Liver (tissue), 3 donors: ENCODE results near the gene ARSK.

Experiments
- ATF3 ChIP-seq: IDR thresholded peaks from 2 replicates; pipeline ENCODE4 v1.6.1; 2016; ENCODE audit warnings: antibody characterized with exemption
- CTCF ChIP-seq: fragments of 150-350 bp; IDR thresholded peaks from 2 replicates; pipeline ENCODE4 v1.5.1; 2017; ENCODE audit warnings: improper control_type of control experiment, low read depth, low read length; ENCODE audit not compliant: missing input control
- EGR1 ChIP-seq, 2 donors: IDR thresholded peaks; 2 replicates each; pipeline ENCODE4 v1.6.1; 2016 to 2018; ENCODE audit warnings: antibody characterized with exemption in 2 of 2, low read depth in 2 of 2
- GABPA ChIP-seq, 2 donors: IDR thresholded peaks in 1 of 2; conservative IDR thresholded peaks in 1 of 2; 2 replicates each; pipeline ENCODE4 v1.6.1; 2016; ENCODE audit warnings: antibody characterized with exemption in 2 of 2, mild to moderate bottlenecking in 1 of 2, moderate library complexity in 1 of 2
- MAX ChIP-seq: IDR thresholded peaks from 2 replicates; pipeline ENCODE4 v1.6.1; 2016; ENCODE audit warnings: antibody characterized with exemption
- RAD21 ChIP-seq, 2 donors: IDR thresholded peaks; 2 replicates each; pipeline ENCODE4 v1.6.1; 2016; ENCODE audit warnings: antibody characterized with exemption in 2 of 2, mild to moderate bottlenecking in 2 of 2
- REST ChIP-seq: IDR thresholded peaks from 2 replicates; pipeline ENCODE4 v1.6.1; 2016; ENCODE audit warnings: antibody characterized with exemption, mild to moderate bottlenecking
- RXRA ChIP-seq, 2 donors: IDR thresholded peaks; 2 replicates each; pipeline ENCODE4 v1.6.1; 2017 to 2018; ENCODE audit warnings: antibody characterized with exemption in 2 of 2, mild to moderate bottlenecking in 1 of 2
- SP1 ChIP-seq: IDR thresholded peaks from 2 replicates; pipeline ENCODE4 v1.6.1; 2018; ENCODE audit warnings: antibody characterized with exemption, mild to moderate bottlenecking
- TAF1 ChIP-seq: conservative IDR thresholded peaks from 2 replicates; pipeline ENCODE4 v1.6.1; 2016; ENCODE audit warnings: antibody characterized with exemption, mild to moderate bottlenecking
- YY1 ChIP-seq: IDR thresholded peaks from 2 replicates; pipeline ENCODE4 v1.6.1; 2016; ENCODE audit warnings: antibody characterized with exemption, mild to moderate bottlenecking
- ZBTB33 ChIP-seq: IDR thresholded peaks from 2 replicates; pipeline ENCODE4 v1.6.1; 2016; ENCODE audit warnings: antibody characterized with exemption
- donor health status: healthy.
- donor health status: healthy.

- TF ChIP-seq CTCF = no peak
- TF ChIP-seq RAD21 (IDR thresholded peaks at IDR 0.05) = no peak
- TF ChIP-seq YY1 = no peak
- TF ChIP-seq MAX = no peak
- TF ChIP-seq SP1 = no peak
- no peak for TF ChIP-seq REST
- no peak for TF ChIP-seq EGR1 (IDR thresholded peaks at IDR 0.05; ENCODE audit: low read depth in 2 of 2)
- TF ChIP-seq ZBTB33 = no peak
- TF ChIP-seq RXRA (IDR thresholded peaks at IDR 0.05) = no peak
- TF ChIP-seq TAF1 = no peak
- TF ChIP-seq GABPA (IDR thresholded peaks at IDR 0.05 in 1 of 2, conservative IDR thresholded peaks at IDR 0.05 in 1 of 2) = no peak
- TF ChIP-seq ATF3 = no peak
These were observed 93.3 kb downstream of the ARSK start for GRCh38 chr5:95647886-95648860.
